Measurements from ENCODE around the gene ZSWIM2. TPM values are rescaled to one million over a fixed set of nuclear protein-coding genes. Genes with fewer than 3 reads are reported as not detected.

Gene ZSWIM2, protein sequence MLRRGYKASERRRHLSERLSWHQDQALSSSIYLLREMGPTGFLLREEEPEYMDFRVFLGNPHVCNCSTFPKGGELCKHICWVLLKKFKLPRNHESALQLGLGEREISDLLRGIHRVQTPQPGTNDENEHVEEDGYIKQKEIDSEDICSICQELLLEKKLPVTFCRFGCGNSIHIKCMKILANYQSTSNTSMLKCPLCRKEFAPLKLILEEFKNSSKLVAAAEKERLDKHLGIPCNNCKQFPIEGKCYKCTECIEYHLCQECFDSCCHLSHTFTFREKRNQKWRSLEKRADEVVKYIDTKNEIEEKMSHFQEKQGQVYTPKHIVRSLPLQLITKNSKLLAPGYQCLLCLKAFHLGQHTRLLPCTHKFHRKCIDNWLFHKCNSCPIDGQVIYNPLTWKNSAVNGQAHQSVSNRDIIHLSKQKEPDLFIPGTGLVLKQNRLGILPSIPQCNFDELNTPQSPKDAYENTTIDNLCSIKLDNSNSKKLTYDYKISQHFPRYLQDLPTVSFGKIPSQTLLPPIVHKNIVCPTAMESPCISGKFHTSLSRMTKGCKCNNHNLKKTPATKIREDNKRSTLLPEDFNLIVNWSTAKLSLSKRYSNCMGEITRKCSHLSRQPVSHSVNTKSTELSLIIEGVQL
- total RNA-seq = not detected

DNA sequence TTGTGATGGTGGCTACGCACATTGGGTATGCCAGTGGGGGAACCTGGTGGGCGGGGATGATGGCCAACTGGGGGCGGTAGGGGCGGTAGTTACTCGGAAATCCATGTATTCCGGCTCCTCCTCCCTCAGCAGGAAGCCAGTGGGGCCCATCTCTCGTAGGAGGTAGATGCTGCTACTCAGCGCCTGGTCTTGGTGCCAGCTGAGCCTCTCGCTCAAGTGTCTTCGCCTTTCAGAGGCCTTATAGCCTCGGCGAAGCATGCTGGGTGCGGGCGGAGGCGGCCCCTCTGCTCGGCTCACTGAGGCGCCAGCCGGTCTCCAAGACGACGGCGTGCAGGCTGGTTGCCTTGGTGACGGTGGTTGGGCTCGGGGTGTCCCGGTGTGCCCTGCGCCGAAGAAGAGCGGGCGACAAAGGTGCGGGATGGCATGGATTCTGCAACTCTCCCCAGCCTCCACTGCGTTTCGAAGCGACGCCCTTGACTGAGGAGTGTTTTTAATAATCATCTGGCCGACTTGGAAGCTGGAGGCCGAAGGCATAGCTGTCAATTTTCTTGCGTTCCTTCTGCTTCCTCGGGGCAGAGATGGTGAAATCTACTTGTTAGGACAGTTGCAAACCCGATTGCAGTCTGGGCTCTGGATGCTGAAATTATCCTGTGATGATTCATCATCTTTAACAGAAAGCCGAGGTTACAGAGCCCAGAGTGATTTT is at the start of gene ZSWIM2:
Gene ZSWIM2 (minus strand): TSS at position 298 of the 706 bp plus-strand sequence. CDS start 40 bp downstream, at position 258.

Other genes with a start within 250 kb of the ZSWIM2 start
- gene FAM171B, start 155.1 kb downstream of the ZSWIM2 start, total RNA-seq = 1 to 10 TPM; 5.3 to 6.9 TPM

Measured in melanocyte of skin (primary cell).